ENCODE data around the gene PLA2G12B.
"Not testable (repeated sequence)": the region's sequence is repeated elsewhere in the genome, so short reads cannot be mapped to it uniquely, and the experiment has no call there.

Gene PLA2G12B

GRCh38 chr10:72924351-72924750 lies 30.3 kb downstream of the PLA2G12B start:
- DNase-seq (ENCODE audit: low read depth in 1 of 2, low spot score in 1 of 2): no peak
- no peak overlapping the region for H3K4me3 ChIP-seq (replicated peaks; ENCODE audit: insufficient read depth, low read length)
- H3K27me3 ChIP-seq (ENCODE audit: insufficient read depth, poor library complexity, severe bottlenecking): no peaks in the 10 kb centered on the region
- TF ChIP-seq REST (IDR thresholded peaks at IDR 0.05; ENCODE audit: insufficient replicate concordance, low read depth) (no peak), POLR2AphosphoS5 (IDR thresholded peaks at IDR 0.05; ENCODE audit: low read depth) (no peak), SPI1 (IDR thresholded peaks at IDR 0.05; ENCODE audit: borderline replicate concordance, low read depth) (no peak), GABPA (IDR thresholded peaks at IDR 0.05; ENCODE audit: low read depth) (no peak)
- TF ChIP-seq, protein P1, sequence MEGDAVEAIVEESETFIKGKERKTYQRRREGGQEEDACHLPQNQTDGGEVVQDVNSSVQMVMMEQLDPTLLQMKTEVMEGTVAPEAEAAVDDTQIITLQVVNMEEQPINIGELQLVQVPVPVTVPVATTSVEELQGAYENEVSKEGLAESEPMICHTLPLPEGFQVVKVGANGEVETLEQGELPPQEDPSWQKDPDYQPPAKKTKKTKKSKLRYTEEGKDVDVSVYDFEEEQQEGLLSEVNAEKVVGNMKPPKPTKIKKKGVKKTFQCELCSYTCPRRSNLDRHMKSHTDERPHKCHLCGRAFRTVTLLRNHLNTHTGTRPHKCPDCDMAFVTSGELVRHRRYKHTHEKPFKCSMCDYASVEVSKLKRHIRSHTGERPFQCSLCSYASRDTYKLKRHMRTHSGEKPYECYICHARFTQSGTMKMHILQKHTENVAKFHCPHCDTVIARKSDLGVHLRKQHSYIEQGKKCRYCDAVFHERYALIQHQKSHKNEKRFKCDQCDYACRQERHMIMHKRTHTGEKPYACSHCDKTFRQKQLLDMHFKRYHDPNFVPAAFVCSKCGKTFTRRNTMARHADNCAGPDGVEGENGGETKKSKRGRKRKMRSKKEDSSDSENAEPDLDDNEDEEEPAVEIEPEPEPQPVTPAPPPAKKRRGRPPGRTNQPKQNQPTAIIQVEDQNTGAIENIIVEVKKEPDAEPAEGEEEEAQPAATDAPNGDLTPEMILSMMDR (IDR thresholded peaks at IDR 0.05; ENCODE audit: insufficient read depth, low read length): no peak
- H3K27ac ChIP-seq (replicated peaks): no peak overlapping the region

DNA sequence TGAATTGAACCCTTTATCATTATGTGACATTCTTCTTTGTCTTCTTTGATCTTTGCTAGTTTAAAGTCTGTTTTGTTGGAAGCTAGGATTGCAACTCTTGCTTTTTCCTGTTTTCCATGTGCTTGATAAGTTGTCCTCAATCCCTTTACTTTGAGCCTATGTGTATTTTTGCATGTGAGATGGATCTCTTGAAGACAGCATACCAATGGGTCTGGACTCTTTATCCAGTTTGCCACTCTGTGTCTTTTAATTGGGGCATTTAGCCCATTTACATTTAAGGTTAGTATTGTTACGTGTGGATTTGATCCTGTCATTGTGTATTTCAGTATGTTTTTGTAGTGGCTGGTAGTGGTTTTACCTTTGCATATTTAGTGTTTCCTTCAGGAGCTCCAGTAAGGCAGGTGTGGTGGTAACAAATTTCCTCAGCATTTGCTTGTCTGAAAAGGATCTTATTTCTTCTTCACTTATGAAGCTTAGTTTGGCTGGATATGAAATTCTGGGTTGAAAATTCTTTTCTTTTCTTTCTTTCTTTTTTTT lies 33.4 kb downstream of the PLA2G12B start:
- not testable (repeated sequence) for DNase-seq (ENCODE audit: low read depth in 1 of 2, low spot score in 1 of 2); H3K4me3 ChIP-seq (replicated peaks; ENCODE audit: insufficient read depth, low read length); H3K27me3 ChIP-seq (ENCODE audit: insufficient read depth, poor library complexity, severe bottlenecking); H3K27ac ChIP-seq (replicated peaks)

- H3K27me3 ChIP-seq (ENCODE audit: insufficient read depth, poor library complexity, severe bottlenecking): no peaks in the 10 kb centered on the region
- TF ChIP-seq POLR2AphosphoS5 (IDR thresholded peaks at IDR 0.05; ENCODE audit: low read depth) (no peak), SPI1 (IDR thresholded peaks at IDR 0.05; ENCODE audit: borderline replicate concordance, low read depth) (no peak), GABPA (IDR thresholded peaks at IDR 0.05; ENCODE audit: low read depth) (no peak), REST (IDR thresholded peaks at IDR 0.05; ENCODE audit: insufficient replicate concordance, low read depth) (no peak)
- TF ChIP-seq, protein P1 (IDR thresholded peaks at IDR 0.05; ENCODE audit: insufficient read depth, low read length): no peak
- no peak for DNase-seq (ENCODE audit: low read depth in 1 of 2, low spot score in 1 of 2)
- H3K27ac ChIP-seq (replicated peaks): no peak overlapping the region
- no peak overlapping the region for H3K4me3 ChIP-seq (replicated peaks; ENCODE audit: insufficient read depth, low read length)
These were observed 36.3 kb downstream of the PLA2G12B start for GRCh38 chr10:72918352-72918751.

GRCh38 chr10:72917803-72918332 lies 36.7 kb downstream of the PLA2G12B start:
- not testable (repeated sequence) for DNase-seq (ENCODE audit: low read depth in 1 of 2, low spot score in 1 of 2); H3K27me3 ChIP-seq (ENCODE audit: insufficient read depth, poor library complexity, severe bottlenecking); H3K27ac ChIP-seq (replicated peaks); H3K4me3 ChIP-seq (replicated peaks; ENCODE audit: insufficient read depth, low read length)

GRCh38 chr10:72917201-72917600 lies 37.4 kb downstream of the PLA2G12B start:
- not testable (repeated sequence) for DNase-seq (ENCODE audit: low read depth in 1 of 2, low spot score in 1 of 2); H3K4me3 ChIP-seq (replicated peaks; ENCODE audit: insufficient read depth, low read length); H3K27me3 ChIP-seq (ENCODE audit: insufficient read depth, poor library complexity, severe bottlenecking); H3K27ac ChIP-seq (replicated peaks)

All from HL-60 (cell line).